Loucy (cell line): ENCODE results near the gene NXNL1.

Experiments
- EZH2phosphoT487 ChIP-seq: fragments of 200-600 bp; IDR thresholded peaks from 2 replicates; pipeline ENCODE4 v1.6.1; 2018; ENCODE audit warnings: antibody characterized with exemption, mild to moderate bottlenecking, moderate library complexity, borderline replicate concordance
- TF ChIP-seq, protein P1 (sequence below): fragments of 200-600 bp; sonication (generic); conservative IDR thresholded peaks from 2 replicates; pipeline ENCODE4 v1.5.1; 2014; ENCODE audit warnings: mild to moderate bottlenecking, antibody characterized with exemption, low read length

DNA sequence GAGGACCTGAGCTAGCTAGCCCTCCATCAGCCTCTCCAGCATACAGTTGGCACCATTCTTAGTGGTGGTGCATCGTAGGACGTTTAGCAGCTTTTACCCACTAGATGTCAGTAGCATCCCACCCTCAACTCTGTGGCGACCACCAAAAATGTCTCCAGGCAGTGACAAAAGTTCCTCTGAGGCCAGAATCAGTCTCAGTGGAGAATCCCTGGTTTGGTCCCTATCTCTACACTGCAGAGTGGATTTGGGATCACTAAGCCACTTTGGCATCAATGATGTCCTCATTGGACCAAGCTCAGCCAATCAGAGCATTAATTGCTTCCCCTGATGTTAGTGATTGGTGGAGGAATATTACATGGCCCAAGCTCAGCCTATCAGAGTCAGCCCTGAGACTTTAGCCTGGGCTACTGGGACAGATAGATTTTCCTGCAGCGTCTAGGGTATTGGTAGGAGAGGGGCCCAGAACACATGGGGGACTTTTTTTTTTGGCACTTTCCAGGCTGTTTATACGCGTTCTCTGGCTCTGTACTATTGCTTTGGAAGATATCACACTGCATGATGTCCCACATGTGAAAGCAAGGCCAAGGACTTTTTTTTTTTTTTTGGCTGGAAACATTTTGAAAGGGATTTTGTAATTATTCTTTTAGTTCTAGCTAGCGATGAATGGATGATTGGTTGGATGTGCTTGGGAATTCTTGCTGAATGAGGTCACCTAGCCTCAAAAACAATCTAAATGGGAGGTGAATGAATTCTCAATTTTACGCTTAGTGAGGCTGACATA lies 19.3 kb downstream of the NXNL1 start:
- TF ChIP-seq, protein P1, sequence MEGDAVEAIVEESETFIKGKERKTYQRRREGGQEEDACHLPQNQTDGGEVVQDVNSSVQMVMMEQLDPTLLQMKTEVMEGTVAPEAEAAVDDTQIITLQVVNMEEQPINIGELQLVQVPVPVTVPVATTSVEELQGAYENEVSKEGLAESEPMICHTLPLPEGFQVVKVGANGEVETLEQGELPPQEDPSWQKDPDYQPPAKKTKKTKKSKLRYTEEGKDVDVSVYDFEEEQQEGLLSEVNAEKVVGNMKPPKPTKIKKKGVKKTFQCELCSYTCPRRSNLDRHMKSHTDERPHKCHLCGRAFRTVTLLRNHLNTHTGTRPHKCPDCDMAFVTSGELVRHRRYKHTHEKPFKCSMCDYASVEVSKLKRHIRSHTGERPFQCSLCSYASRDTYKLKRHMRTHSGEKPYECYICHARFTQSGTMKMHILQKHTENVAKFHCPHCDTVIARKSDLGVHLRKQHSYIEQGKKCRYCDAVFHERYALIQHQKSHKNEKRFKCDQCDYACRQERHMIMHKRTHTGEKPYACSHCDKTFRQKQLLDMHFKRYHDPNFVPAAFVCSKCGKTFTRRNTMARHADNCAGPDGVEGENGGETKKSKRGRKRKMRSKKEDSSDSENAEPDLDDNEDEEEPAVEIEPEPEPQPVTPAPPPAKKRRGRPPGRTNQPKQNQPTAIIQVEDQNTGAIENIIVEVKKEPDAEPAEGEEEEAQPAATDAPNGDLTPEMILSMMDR, result peak; percentile 77
- TF ChIP-seq EZH2phosphoT487, result no peak
